NCI-H1417 (cell line): ENCODE data around the gene SOX5.
"Not testable (repeated sequence)": the region's sequence is repeated elsewhere in the genome, so short reads cannot be mapped to it uniquely, and the experiment has no call there.

Experiments used
- DNase-seq, 3 experiments: peaks; one replicate each; lab custom pipeline; 2025; lab: John Stamatoyannopoulos, UW

The SOX5 gene

GRCh38 chr12:23906329-23906728, 43.1 kb downstream of the SOX5 start:
- no peak for DNase-seq

GRCh38 chr12:23899434-23899833, 50.0 kb downstream of the SOX5 start:
- DNase-seq, result no peak

DNA sequence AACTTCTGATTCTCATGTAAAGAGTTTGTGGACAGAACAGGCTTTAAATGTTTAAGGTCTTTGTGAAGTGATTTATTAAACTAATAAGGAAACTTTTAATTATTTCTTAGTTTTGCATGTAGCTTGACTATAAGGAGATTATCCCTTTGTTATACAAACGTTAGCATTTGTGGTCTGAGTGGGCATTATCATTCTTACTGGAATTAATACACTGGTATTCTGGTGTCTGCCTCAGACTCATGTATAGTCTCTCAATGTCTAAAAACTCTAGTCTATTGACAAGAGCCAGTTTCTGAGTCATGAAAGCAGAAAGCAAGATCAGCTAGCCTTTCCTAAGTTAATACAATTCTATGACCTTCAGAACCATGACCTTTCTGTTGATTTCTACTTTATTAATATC, 51.3 kb downstream of the SOX5 start:
- no peak for DNase-seq

GRCh38 chr12:23895792-23896218, 53.7 kb downstream of the SOX5 start:
- DNase-seq, result peak; percentile 36 to 81 (median 43)

GRCh38 chr12:23893611-23894010, 55.9 kb downstream of the SOX5 start:
- no peak for DNase-seq

DNA sequence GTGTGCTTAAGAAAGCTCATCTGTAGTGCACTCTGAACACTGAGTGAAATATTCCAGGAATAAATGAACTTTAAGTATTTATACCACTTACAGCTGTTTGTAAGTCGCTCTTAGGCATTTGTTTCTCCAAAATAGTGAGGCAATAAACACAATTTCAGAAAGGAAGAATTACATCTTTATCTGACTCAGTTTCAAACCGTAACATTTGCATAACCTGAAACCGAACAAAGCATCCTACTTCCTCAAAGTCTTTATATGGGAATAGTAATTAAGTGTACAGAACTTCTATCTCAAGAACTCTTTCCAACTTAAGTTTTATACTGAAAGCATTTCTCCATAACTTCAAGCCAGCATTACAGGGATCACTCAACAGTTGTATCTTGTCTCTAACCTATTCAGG, 58.4 kb downstream of the SOX5 start:
- DNase-seq, result no peak

DNA sequence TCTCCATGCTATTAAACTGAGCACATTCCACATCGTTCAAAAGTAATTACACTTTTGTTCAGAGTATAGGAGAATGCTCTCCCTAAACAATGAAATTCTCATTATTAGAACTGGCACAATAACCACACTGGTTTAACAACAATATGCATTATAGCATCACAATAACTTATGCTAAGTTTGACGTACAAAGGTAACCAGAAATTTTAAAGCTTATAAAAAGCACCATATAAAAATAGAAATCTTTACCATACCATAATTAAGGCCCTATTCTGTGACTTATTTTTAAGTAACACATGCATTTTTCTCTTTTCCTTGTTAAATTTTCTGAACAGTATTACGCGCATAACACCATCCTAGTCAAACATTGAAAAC, 60.4 kb downstream of the SOX5 start:
- no peak for DNase-seq

- peak in 1 of 3 experiments; percentile 27 for DNase-seq
Observed at GRCh38 chr12:23888396-23889068, 60.9 kb downstream of the SOX5 start.

DNA sequence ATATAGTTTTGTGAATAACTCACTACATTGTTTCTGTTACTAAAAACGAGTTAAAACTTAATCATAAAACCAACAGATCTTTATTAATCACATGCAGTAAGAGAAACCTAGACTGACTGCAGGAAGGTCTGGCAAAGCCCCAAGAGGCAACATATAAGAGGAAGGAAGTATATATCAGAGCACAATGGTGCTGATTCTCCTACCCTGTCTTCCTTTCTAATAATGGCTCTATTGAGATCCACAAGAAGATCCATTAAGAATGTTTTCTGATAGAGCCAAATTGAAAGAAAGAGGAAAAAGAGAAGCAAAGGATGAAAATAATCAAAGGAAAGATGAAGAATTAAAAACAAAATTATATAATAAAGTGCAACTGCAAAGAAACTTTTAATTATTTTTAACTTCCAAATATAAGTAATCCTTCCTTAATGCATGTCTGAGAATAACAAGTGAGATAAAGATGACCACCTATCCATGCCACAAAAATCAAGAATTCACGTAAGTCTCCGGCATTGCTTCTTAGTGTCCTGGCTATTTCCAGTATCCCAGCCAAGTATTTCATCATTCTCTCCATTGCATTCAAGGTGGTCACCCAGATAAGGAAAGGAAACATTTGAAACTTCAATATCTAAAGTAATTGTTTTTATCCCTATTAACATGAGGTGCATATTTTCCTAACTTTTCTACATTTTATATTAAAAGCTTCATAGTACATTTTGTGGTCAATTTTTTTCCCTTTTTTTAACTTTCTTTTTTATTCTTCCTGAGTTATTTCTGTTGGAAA, 62.2 kb downstream of the SOX5 start:
- DNase-seq, result no peak

DNA sequence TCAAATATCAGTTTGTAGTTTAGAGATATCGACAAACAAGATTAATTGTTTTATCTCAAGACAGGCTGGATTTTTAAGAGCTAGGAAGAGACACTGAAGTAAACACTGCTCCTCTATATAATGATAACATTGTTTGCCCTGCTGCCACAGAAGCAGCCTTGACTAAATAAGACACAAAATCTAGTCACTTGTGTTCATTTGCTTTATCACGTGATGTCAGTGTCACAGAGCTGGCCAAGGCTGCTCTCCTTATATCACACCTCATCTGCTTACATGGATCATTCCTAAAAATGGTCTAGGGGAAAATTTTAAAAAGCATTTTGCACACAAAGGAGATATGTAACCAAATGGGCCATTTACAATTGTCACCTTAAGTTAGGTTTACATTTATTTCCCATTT, 64.1 kb downstream of the SOX5 start:
- no peak for DNase-seq

DNA sequence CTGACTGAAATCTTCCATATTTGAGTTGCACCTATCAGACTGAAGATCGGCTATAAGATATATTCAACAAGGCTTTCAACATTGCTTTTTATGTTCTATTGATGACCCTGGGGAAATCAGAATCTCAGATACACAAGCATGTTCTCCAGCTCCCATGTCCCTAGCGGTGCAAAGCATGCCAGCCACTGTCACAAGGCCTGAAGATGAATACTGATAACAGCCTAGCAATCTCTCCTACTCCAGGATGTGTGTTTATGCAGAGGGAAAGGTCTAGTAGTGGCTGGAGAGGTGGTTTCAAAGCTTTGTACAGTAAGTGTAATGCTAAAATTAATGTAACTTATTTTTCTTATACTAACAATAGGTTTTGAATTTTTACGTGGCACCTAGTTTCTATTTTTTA, 64.6 kb downstream of the SOX5 start:
- DNase-seq, result no peak

DNA sequence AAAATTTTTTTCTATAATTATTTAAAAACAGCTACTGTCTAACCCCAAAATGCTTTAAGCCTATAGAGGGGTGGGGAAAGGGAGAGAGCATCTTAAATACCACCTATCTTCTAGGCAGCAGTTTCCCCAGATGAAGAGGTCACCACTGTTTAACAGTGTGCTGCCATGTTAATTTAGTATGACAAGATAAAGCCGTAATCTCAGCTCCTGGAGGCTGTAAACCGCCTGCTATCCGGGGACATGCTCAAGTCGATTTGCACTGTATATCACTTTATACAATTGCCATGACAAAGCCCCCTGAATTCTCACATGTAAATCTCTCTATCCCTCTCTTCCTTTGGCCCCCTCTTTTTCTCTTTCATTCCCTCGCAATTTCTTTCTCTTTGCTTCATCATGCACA, 68.5 kb downstream of the SOX5 start:
- DNase-seq, result no peak

- DNase-seq, result not testable (repeated sequence)
Observed at GRCh38 chr12:23876618-23877017, 72.9 kb downstream of the SOX5 start.

DNA sequence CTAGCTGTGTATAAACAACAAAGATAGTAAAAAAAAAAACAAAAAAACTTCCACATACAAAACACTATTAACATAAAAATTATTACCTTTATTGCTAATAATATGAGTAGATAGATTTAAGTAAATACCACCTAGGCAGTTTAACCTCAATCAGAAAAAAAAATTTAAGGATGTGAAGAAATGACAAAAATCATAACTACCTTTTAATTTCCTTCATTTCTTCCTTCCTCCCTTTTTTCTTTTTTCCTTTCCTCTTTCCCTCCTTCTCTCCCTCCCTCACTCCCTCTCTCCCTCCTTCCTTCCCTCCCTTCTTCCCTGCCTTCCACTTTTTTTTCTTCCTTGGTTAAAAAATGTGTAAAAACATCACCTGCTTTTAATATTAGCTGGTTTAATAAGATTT, 81.7 kb downstream of the SOX5 start:
- DNase-seq, result no peak

DNA sequence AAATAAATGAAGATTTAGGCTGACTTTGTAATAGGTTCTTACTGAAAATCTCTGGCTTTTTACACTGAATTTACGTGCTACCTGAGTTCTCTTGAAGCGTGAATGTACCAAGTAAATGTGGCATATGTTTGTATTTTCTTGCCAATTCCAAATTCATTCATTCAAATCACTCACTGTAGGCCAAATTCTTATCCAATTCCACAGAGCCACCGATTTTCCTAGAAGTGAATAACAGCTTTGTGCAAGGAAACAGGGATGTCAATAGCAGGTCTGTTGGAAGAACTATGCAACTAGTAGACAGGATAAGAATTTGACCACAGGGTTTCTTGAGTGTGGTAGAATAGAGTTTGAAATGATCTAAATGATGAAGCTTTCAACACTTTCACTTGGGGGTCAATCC, 86.8 kb downstream of the SOX5 start:
- no peak for DNase-seq

DNA sequence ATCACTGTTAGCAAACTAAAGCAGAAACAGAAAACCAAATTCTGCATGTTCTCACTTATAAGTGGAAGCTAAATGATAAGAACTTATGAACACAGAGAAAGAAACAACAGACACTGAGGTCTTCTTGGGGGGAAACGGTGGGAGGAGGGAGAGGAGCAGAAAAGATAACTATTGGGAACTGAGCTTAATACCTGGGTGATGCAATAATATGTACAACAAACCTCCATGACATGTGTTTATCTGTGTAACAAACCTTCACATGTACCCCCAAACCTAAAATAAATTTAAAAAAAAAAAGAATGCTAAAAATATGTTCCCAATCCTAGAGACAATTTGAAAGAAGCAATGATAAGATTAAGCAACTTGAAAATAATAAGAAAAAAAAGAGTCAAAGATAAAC, 89.5 kb downstream of the SOX5 start:
- no peak for DNase-seq

DNA sequence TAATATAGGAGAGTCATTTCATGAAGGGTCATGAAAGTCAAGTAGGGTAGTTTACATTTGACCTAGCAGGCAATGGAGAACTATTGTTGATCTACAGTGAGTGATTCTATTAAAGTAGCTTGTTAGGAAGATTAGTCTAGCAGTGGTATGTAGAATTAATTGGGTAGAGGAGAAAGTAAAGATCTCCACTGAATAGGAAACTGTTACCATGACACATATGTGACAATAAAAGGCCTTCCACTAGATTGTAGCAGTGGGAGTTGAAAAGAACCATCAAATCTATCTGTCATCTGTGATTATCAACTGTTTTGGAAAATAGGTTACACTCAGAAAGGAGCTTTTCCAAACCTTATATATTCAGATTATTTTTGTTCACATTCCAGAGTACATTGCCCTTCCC, 92.3 kb downstream of the SOX5 start:
- DNase-seq, result no peak

GRCh38 chr12:23855813-23856212, 93.7 kb downstream of the SOX5 start:
- DNase-seq, result no peak

DNA sequence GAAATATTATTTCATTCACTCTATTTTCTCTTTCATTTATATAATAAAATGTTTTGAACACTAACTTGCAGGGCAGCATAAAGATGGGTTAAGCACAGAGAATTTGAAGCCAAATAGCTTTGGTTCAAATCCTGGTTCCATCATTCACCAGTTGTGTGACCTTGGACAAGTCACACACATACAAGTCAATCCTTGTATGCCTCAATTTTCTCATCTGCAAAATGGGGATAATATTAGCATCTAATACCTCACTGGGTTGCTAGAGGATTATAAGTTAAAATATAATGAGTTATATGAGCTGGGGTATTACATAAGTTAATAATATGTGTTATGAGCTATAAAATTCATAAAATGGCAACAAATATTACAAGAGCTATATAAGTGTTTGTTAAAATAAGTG, 94.9 kb downstream of the SOX5 start:
- DNase-seq, result no peak

GRCh38 chr12:23853640-23854039, 95.8 kb downstream of the SOX5 start:
- no peak for DNase-seq

DNA sequence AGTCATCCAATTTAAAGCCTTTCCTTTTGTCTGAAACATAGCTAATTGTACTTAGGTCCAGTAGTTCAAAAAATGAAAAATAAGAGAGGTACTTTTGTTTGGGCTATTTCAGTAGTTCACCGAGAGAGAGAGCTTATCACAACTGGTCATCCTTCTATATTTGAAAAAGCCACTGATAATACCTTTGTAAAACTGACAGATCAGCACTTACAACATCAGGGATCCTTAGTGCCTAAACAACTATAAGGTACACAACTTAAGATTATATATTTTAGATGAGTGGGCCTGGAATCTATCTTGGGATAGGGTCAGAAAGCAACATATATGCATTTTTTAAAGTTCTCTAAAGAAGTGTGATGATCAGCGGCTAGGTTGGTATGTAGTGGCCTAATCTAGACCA, 97.9 kb downstream of the SOX5 start:
- DNase-seq, result no peak

GRCh38 chr12:23847857-23848256, 101.6 kb downstream of the SOX5 start:
- DNase-seq, result no peak

- no peak for DNase-seq
Observed at GRCh38 chr12:23843958-23844357, 105.5 kb downstream of the SOX5 start.

GRCh38 chr12:23834076-23834475, 115.4 kb downstream of the SOX5 start:
- no peak for DNase-seq
